ENCODE data around the gene SLN.

DNA sequence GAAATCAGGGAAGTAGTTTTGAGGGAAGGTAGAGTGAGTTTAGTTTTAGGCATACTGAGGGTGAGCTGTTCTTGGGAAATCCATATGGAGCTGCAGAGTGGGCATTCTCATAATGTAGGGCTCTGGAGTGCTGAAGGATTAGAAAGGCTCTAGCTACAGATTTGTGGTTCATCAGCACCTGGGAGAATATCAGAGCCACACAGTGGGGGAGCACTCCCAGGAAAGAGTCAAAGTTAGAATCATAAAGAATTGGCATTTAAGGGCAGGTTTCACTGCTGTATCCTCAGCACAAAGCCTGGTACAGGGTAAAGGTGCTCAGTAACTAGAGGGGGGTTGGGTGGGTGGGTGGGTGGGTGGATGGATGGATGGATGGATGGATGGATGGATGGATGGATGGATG, 52.5 kb downstream of the SLN start:
- TF ChIP-seq, protein P1, sequence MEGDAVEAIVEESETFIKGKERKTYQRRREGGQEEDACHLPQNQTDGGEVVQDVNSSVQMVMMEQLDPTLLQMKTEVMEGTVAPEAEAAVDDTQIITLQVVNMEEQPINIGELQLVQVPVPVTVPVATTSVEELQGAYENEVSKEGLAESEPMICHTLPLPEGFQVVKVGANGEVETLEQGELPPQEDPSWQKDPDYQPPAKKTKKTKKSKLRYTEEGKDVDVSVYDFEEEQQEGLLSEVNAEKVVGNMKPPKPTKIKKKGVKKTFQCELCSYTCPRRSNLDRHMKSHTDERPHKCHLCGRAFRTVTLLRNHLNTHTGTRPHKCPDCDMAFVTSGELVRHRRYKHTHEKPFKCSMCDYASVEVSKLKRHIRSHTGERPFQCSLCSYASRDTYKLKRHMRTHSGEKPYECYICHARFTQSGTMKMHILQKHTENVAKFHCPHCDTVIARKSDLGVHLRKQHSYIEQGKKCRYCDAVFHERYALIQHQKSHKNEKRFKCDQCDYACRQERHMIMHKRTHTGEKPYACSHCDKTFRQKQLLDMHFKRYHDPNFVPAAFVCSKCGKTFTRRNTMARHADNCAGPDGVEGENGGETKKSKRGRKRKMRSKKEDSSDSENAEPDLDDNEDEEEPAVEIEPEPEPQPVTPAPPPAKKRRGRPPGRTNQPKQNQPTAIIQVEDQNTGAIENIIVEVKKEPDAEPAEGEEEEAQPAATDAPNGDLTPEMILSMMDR (IDR thresholded peaks at IDR 0.05): no peak
- TF ChIP-seq POLR2A (IDR thresholded peaks at IDR 0.05) (no peak), EP300 (IDR thresholded peaks at IDR 0.05) (no peak)

Data from ovary (tissue), 3 donors.